Spinal cord (tissue), 10 donors: ENCODE results near the gene CACNG4. TPM values are rescaled to one million over a fixed set of nuclear protein-coding genes. Genes with fewer than 3 reads are reported as not detected.

Source experiments
- DNase-seq, 6 donors: peaks; one replicate each; pipeline versions ENCODE4 v3.0.0 to v3.0.0-alpha.2; 2013 to 2015; ENCODE audit warnings: low spot score in 6 of 6, low read depth in 4 of 6
- H3K27ac ChIP-seq: one replicate; pipeline ENCODE4 v1.5.1; 2013; ENCODE audit warnings: low read depth, low read length, control low read depth
- H3K27me3 ChIP-seq: one replicate; pipeline ENCODE4 v1.6.1; 2013; ENCODE audit warnings: low read length; ENCODE audit not compliant: control insufficient read depth, insufficient read depth
- H3K36me3 ChIP-seq: one replicate; pipeline ENCODE4 v1.6.1; 2013; ENCODE audit warnings: low read length; ENCODE audit not compliant: control insufficient read depth, insufficient read depth
- H3K4me1 ChIP-seq: one replicate; pipeline ENCODE4 v1.6.1; 2013; ENCODE audit warnings: low read length; ENCODE audit not compliant: control insufficient read depth, insufficient read depth
- H3K4me3 ChIP-seq: one replicate; pipeline ENCODE4 v1.5.1; 2013; ENCODE audit warnings: low read depth, low read length, control low read depth
- H3K9me3 ChIP-seq: one replicate; pipeline ENCODE4 v1.6.1; 2013; ENCODE audit warnings: low read length; ENCODE audit not compliant: control insufficient read depth, insufficient read depth
- WGBS: methylation state at CpG from one replicate; pipeline ENCODE4 v1.1.5; 2013; ENCODE audit warnings: missing lambda C conversion rate; ENCODE audit not compliant: insufficient coverage; 5-methylcytosine and 5-hydroxymethylcytosine counted together
- polyA plus RNA-seq, 2 donors: library from polyadenylated mRNA; unstranded; fragments of 120-200 nt; gene quantifications; one replicate each; pipeline ENCODE4 v1.2.1, GENCODE V29; 2013; ENCODE audit not compliant: insufficient read length in 2 of 2
- total RNA-seq, 2 donors: library from RNA; depleted of rRNA in 1 of 2; stranded (reverse); fragments of 120-200 nt in 1 of 2; fragments of >200 nt in 1 of 2; gene quantifications; one replicate each; pipeline versions ENCODE4 v1.2.3 to v1.2.4, GENCODE V29; 2013 to 2014
- donor health status: healthy.

CACNG4 gene
- total and polyA plus RNA-seq, 4 donors = 19.7 to 161 (median 86.1) TPM

- Histone ChIP-seq H3K4me3 (no peak overlapping the region), H3K36me3 (peaks cover 35% of the 10 kb centered on the region), H3K4me1 (peaks cover 42% of the 10 kb centered on the region), H3K9me3 (peaks cover 2% of the 10 kb centered on the region), H3K27me3 (no peaks in the 10 kb centered on the region), H3K27ac (no peak overlapping the region)
- WGBS = 50% methylated on average over 1 of the region's 2 CpGs
- no peak for DNase-seq
Measured at GRCh38 chr17:66987059-66987616, 22.6 kb downstream of the CACNG4 start.

DNA sequence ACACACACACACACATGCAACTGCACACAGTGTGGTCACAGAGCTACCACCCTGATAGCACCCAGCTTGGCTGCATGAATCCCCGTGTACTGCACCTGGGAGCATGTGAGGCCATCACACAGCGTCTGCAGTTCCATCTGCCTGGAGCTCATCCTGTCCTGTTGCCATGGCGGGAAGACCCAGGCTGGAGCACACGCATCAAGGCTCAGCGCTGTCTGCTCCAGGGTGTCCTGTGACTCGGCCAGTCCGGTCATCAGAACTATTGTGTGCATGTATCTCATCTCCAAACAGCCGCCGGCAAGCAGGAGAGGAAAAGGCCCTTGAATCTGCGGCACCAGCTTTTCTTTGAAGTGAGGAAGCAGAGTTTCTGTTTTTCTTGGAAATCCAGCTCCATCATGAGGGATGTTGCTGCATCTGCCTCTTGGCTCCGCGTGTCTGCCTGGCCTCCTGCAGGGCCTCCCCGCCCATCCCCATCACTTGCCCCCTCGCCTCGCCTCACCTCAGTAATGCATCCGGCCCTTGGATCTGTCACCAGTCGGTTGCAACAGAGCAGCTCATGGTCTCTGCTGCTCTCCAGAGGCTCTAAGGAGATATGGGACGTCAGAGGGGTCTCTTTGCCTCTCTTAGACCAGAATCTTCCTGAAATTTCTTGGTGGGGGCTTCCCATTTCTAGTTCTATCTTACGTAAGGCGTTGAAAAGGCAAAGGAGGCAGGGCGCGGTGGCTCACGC lies 23.7 kb downstream of the CACNG4 start:
- H3K27ac ChIP-seq = no peak overlapping the region
- H3K4me3 ChIP-seq = no peak overlapping the region
- H3K4me1 ChIP-seq = peaks cover 40% of the 10 kb centered on the region
- H3K9me3 ChIP-seq = no peaks in the 10 kb centered on the region
- WGBS = 66% methylated on average over 16 of the region's 23 CpGs
- no peaks in the 10 kb centered on the region for H3K27me3 ChIP-seq
- H3K36me3 ChIP-seq = peaks cover 46% of the 10 kb centered on the region
- DNase-seq = peak in 1 of 6 donors; percentile 38

DNA sequence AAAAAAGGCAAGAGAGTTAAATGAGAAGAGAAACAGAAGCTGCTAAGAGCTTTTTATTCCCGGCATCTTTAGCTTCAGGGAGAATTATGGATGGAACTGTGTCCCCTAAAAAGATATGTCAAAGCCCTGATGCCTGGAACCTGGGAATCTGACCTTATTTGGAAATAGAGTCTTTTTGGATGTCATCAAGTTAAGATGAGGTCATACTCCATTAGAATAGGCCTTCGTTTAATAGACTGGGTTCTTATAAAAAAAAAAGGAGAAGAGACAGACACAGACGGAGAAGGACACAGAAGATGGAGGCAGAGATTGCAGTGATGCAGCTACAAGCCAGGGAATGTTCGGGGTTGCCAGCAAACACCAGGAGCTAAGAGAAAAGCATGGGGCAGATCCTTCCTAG lies 24.6 kb downstream of the CACNG4 start:
- Histone ChIP-seq H3K27me3 (no peaks in the 10 kb centered on the region), H3K36me3 (peaks cover 46% of the 10 kb centered on the region)
- WGBS = 70% methylated on average over 2 of the region's 4 CpGs

GRCh38 chr17:66989579-66989978 lies 25.1 kb downstream of the CACNG4 start:
- no peak overlapping the region for H3K4me3 ChIP-seq
- H3K27me3 ChIP-seq = no peaks in the 10 kb centered on the region
- 93% methylated on average over 4 of the region's 8 CpGs for WGBS
- H3K27ac ChIP-seq = no peak overlapping the region
- H3K36me3 ChIP-seq = peaks cover 49% of the 10 kb centered on the region
- H3K4me1 ChIP-seq = peaks cover 32% of the 10 kb centered on the region
- H3K9me3 ChIP-seq = no peaks in the 10 kb centered on the region
- no peak for DNase-seq

More for the DNA sequence above, 24.6 kb downstream of the CACNG4 start:
- H3K9me3 ChIP-seq = no peaks in the 10 kb centered on the region
- H3K4me1 ChIP-seq = peaks cover 31% of the 10 kb centered on the region
- no peak overlapping the region for H3K27ac ChIP-seq
- no peak overlapping the region for H3K4me3 ChIP-seq
- no peak for DNase-seq

- Histone ChIP-seq H3K4me1 (peaks cover 33% of the 10 kb centered on the region), H3K4me3 (no peak overlapping the region), H3K27ac (no peak overlapping the region), H3K36me3 (peaks cover 45% of the 10 kb centered on the region), H3K27me3 (no peaks in the 10 kb centered on the region), H3K9me3 (no peaks in the 10 kb centered on the region)
- DNase-seq = peak in 1 of 6 donors; percentile 38
- 49% methylated on average over 4 of the region's 6 CpGs for WGBS
Measured at GRCh38 chr17:66990047-66990446, 25.5 kb downstream of the CACNG4 start.

DNA sequence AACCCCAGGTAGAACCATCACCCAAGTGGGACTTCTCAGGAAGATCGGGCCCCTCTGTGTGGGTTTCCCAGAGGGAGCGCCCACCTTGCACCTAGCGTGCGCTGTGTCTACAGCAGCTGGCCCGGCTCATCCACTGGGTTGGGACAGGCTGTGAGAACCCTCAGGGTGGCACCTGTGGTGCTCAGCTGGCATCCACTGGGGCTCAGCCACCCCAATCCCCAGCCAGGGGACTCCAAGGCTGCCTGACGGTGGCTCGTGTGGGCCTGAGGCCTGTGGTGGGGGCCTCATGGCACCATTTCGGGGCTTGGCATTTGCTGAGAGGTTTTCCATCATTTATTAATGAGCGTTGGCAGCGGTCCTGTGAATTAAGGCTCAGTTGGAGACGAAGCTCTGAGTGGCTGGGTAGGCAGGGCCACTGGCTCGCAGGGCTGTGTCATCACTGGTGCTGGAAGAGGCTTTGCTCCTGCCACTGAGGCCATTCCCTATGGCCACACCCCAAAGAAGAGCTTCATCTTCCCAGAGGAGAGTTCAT lies 28.5 kb downstream of the CACNG4 start:
- peak in 2 of 6 donors; percentile 44 to 50 for DNase-seq
- no peak overlapping the region for H3K27ac ChIP-seq
- no peaks in the 10 kb centered on the region for H3K9me3 ChIP-seq
- peaks cover 35% of the 10 kb centered on the region for H3K36me3 ChIP-seq
- H3K4me3 ChIP-seq = no peak overlapping the region
- WGBS = 72% methylated on average over 12 of the region's 12 CpGs
- H3K4me1 ChIP-seq = peaks cover 37% of the 10 kb centered on the region
- H3K27me3 ChIP-seq = no peaks in the 10 kb centered on the region

GRCh38 chr17:66994361-66994760 lies 29.9 kb downstream of the CACNG4 start:
- Histone ChIP-seq H3K9me3 (no peaks in the 10 kb centered on the region), H3K27ac (no peak overlapping the region), H3K4me1 (peaks cover 32% of the 10 kb centered on the region), H3K36me3 (peaks cover 36% of the 10 kb centered on the region), H3K27me3 (no peaks in the 10 kb centered on the region), H3K4me3 (no peak overlapping the region)
- 91% methylated on average over 8 of the region's 8 CpGs for WGBS
- no peak for DNase-seq

DNA sequence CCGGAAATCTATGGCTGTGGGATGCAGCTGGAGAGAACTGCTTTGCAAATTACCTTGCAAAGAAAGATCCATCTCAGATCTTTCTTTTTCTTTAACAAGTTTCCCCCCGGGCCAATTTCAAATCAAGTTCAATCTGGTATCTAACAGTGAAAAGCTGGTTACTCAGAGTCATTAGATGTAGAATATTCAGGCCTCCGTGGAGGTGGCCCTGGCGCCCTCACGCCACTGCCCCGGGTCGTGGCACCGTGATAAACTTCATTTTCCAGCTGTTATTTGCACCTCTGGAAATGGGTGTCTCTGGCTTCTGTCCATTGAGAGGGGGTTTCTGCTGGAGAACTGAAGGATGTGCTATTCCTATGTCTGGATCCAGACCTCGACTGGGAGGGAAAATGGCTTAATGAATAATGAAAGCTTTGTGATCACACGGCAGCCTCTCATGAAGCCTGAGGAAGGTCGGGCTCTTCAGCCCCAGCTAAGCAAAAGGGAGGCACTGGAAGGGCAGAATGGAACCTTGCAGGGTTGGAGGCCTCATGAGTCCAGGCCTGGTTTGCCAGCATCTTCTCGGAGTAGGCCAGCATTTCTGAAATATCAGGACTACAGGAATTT lies 30.5 kb downstream of the CACNG4 start:
- Histone ChIP-seq H3K27ac (no peak overlapping the region), H3K4me1 (peaks cover 35% of the 10 kb centered on the region), H3K27me3 (no peaks in the 10 kb centered on the region), H3K36me3 (peaks cover 41% of the 10 kb centered on the region), H3K9me3 (no peaks in the 10 kb centered on the region), H3K4me3 (no peak overlapping the region)
- WGBS = 52% methylated on average over 10 of the region's 12 CpGs
- peak in 1 of 6 donors; percentile 47 for DNase-seq

DNA sequence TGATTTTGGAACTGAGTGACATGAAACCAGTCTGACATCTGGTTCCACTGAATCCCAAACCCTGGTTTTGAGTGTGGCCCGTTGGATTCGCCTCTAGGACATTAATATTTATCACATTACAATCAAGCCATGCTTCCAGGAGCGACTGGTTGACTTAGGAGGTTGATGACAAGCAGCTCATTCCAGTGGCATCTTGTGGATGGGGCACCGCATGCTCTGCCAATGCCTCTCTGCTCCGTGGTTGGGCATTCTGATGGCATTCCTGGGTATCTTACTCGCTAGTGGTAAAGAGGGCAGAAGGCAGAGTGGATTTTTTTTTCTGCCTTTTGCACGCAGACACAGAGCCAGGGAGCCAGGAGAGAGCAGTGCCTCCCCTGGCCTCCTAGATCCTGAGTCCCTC lies 31.4 kb downstream of the CACNG4 start:
- no peak for DNase-seq
- Histone ChIP-seq H3K27ac (no peak overlapping the region), H3K27me3 (no peaks in the 10 kb centered on the region), H3K9me3 (no peaks in the 10 kb centered on the region), H3K4me3 (no peak overlapping the region), H3K36me3 (peaks cover 43% of the 10 kb centered on the region), H3K4me1 (peaks cover 35% of the 10 kb centered on the region)
- 54% methylated on average over 4 of the region's 7 CpGs for WGBS
